BLaER1 treated with 17β-estradiol and CSF1 and Interleukin-3, amounts not matched to agents 10 nM and 100 nM (cell line): ENCODE results near the gene KCNAB1.

Source experiments
- H3K27ac ChIP-seq, 11 experiments: shearing (Covaris generic); formaldehyde crosslinking; 2 replicates each; pipeline ENCODE4 v1.8.1; 2022
- H3K27me3 ChIP-seq, 11 experiments: shearing (Covaris generic); formaldehyde crosslinking; 2 replicates each; pipeline ENCODE4 v1.8.1; 2022
- H3K36me3 ChIP-seq, 11 experiments: shearing (Covaris generic); formaldehyde crosslinking; 2 replicates each; pipeline ENCODE4 v1.8.1; 2022
- H3K4me1 ChIP-seq, 10 experiments: shearing (Covaris generic); formaldehyde crosslinking; 2 replicates each; pipeline ENCODE4 v1.8.1; 2022
- H3K4me2 ChIP-seq, 11 experiments: shearing (Covaris generic); formaldehyde crosslinking; 2 replicates each; pipeline ENCODE4 v1.8.1; 2022
- H3K4me3 ChIP-seq, 10 experiments: shearing (Covaris generic); formaldehyde crosslinking; 2 replicates each; pipeline ENCODE4 v1.8.1; 2022
- H3K9ac ChIP-seq, 11 experiments: shearing (Covaris generic); formaldehyde crosslinking; 2 replicates each; pipeline ENCODE4 v1.8.1; 2022
- H3K9me3 ChIP-seq, 11 experiments: shearing (Covaris generic); formaldehyde crosslinking; replicated peaks in 1 of 11; 2 replicates each; pipeline ENCODE4 v1.8.1; 2022
- H4K20me1 ChIP-seq, 11 experiments: shearing (Covaris generic); formaldehyde crosslinking; 2 replicates each; pipeline ENCODE4 v1.8.1; 2022
- Cebpa-rat ChIP-seq, 11 experiments: shearing (Covaris generic); IDR thresholded peaks; 2 replicates each; pipeline ENCODE4 v1.8.1; 2022

KCNAB1 gene

DNA sequence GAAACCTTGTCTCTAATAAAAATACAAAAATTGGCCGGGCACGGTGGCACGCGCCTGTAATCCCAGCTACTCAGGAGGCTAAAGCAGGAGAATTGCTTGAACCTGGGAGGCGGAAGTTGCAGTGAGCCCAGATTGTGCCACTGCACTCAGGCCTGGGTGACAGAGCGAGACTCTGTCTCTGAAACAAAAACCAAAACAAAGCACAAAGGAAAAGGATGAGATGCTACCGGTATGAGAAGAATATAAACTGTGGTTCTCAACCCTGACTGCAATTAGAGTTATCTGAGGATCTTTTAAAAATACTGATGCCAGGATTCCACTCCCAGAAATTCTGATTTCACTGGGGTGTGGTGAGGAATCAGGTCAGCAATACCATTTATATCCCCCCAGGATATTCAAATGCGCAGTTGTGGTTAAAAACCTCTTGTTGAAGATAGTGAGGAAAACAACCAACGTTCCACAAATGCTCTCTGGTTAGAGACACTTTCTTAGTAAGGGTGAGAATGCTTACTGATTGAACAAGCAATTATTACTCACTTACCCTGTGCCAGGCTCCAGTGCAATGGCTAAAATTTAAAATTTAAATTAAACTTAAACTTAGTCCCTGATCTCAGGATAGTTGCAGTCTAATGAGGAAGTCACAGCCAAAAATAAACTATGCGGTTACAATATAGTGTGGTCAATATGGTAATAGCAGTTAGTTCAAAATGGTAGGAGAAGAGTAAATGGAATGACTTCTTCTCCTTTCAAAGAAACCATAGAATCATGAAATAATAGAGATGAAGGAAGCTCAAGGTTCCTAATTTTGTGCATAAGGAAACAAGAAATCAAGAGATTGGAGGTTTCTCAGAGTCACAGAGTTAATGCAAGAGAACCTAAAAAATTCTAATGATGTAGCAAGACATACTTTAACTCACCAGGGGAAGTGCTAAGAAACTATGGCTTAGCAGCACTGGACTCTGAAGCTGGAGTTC lies 325.0 kb downstream of the KCNAB1 start:
- Histone ChIP-seq H3K4me3 (no peak overlapping the region), H4K20me1 (no peaks in the 10 kb centered on the region), H3K4me2 (peak overlapping the region; percentile 24 to 53 (median 45)), H3K27ac (no peak overlapping the region), H3K27me3 (no peaks in the 10 kb centered on the region), H3K4me1 (peaks cover 10 to 16% (median 12%) of the 10 kb centered on the region in 10 experiments; a peak in 18 of 20 replicates), H3K9me3 (no peaks in the 10 kb centered on the region), H3K36me3 (no peaks in the 10 kb centered on the region), H3K9ac (no peak overlapping the region)
- TF ChIP-seq Cebpa-rat (IDR thresholded peaks at IDR 0.05), result no peak

DNA sequence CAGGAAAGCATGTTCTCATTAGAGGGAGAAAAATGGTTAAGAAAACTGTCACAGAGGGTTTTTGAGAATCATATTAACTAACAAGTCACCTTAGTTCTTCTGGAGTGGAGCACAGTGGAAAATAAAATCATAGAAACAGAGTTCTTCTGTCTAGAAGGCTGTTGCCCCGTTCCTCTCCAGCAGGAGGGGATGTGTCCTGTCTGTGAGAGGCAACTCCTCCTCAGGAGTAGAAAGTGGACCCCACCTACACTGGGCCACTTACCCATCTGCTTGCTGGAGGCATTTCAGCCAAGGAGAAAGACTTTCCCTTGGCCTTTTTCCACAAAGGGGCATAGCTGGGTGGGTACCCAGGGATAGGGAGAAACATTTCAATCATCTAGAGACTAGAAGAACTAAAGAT lies 327.9 kb downstream of the KCNAB1 start:
- Histone ChIP-seq H3K4me2 (no peak overlapping the region), H3K4me3 (no peak overlapping the region), H3K4me1 (peaks cover 10 to 16% (median 12%) of the 10 kb centered on the region in 10 experiments; a peak in 18 of 20 replicates)

DNA sequence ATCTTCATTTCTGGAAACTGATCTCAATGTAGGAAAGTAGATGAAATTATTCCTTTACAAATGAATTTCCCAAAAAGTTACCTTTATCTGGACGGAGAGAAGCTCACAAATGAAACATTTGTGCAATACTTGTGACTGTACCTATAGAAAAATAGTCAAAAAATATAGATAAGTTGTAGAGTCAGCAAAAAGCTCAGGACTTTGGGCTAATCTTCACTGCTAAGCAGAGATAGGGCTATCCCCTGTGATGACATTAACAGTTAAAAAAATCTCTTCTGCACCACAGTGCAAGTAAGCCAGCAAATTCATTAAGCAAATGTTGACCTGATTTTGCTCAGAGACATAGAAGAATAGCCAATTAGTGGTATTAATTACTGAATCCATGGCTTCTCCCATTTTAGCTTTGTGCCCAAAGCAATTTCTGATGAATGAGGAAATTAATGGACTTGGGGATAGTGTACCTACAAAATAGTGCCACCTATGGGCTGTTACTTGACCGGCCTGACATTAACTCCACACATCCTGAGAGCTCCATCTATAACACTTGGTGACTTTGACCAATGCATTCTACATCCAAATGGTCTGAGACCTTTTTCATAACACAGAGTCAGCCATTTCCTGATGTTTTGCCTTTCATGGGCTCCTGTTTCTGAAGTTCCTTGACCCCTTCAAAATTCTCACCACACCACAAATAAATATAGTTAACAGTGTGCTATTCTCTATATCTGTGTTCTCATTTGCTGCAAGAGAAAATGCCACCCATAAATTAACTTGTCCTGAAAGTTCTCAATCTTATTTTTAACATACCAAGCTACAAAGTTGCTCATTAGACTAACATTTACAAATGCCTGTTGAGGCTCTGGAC lies 329.6 kb downstream of the KCNAB1 start:
- Histone ChIP-seq H3K36me3 (no peaks in the 10 kb centered on the region), H4K20me1 (no peaks in the 10 kb centered on the region), H3K27ac (no peak overlapping the region), H3K4me3 (no peak overlapping the region), H3K4me1 (peaks cover 10 to 16% (median 12%) of the 10 kb centered on the region in 10 experiments; a peak in 18 of 20 replicates), H3K27me3 (no peaks in the 10 kb centered on the region), H3K4me2 (no peak overlapping the region), H3K9me3 (no peaks in the 10 kb centered on the region), H3K9ac (no peak overlapping the region)
- TF ChIP-seq Cebpa-rat (IDR thresholded peaks at IDR 0.05), result no peak

More for the DNA sequence above, 327.9 kb downstream of the KCNAB1 start:
- no peaks in the 10 kb centered on the region for H3K27me3 ChIP-seq
- H4K20me1 ChIP-seq, result no peaks in the 10 kb centered on the region
- H3K9me3 ChIP-seq, result no peaks in the 10 kb centered on the region
- no peak overlapping the region for H3K9ac ChIP-seq
- no peaks in the 10 kb centered on the region for H3K36me3 ChIP-seq
- TF ChIP-seq Cebpa-rat (IDR thresholded peaks at IDR 0.05), result no peak
- H3K27ac ChIP-seq, result no peak overlapping the region

DNA sequence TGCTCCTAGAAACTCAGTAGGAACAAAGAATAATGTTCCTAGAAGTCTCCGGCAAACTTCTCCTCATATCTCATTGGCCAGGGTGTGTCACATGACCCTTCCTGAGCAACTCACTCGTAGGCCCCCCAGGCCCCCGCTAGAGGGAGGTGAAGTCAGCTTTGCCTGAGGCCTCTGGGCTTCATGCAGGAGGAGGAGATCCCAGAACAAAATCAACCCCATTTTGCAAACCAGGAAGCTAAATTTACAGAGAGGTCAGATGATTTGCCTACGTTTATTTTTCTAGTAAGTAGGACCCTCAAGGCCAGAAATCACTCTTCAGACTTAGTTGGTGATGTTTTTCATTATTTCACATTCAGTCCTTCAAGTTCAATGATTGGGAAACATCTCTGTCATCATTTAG lies 335.5 kb downstream of the KCNAB1 start:
- no peaks in the 10 kb centered on the region for H3K27me3 ChIP-seq
- no peak for TF ChIP-seq Cebpa-rat (IDR thresholded peaks at IDR 0.05)

DNA sequence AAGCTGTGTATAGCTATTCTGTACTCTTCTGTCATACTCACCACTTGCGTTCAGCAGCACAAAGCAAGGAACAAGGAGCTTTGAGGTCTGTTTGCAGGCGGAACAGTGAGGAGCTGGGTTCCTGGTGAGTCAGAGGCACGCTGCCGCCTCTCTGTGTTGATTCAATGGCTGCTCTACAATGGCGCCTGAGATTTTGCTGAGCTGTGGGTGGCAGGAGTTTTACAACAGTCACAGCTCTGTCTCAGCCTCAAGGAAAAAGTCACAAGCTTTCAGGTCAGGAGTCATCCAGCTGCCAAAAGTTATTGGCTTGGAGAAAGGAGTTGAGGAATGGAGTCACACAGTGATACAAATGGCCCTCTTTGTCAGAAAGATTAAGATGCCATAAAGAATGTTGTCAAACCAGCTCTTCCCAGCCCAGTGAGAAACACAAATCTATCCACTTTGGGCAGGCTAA lies 336.4 kb downstream of the KCNAB1 start:
- no peak overlapping the region for H3K4me2 ChIP-seq
- no peak overlapping the region for H3K9ac ChIP-seq
- no peaks in the 10 kb centered on the region for H3K36me3 ChIP-seq
- no peak overlapping the region for H3K4me3 ChIP-seq
- no peaks in the 10 kb centered on the region for H3K27me3 ChIP-seq
- H3K9me3 ChIP-seq, result no peaks in the 10 kb centered on the region
- no peak overlapping the region for H3K27ac ChIP-seq
- H4K20me1 ChIP-seq, result no peaks in the 10 kb centered on the region
- H3K4me1 ChIP-seq, result no peaks in the 10 kb centered on the region
- TF ChIP-seq Cebpa-rat (IDR thresholded peaks at IDR 0.05), result no peak

More for the DNA sequence above, 335.5 kb downstream of the KCNAB1 start:
- no peak overlapping the region for H3K27ac ChIP-seq
- H3K9ac ChIP-seq, result no peak overlapping the region
- H3K4me3 ChIP-seq, result no peak overlapping the region
- H3K4me2 ChIP-seq, result no peak overlapping the region
- no peaks in the 10 kb centered on the region for H3K36me3 ChIP-seq
- no peaks in the 10 kb centered on the region for H4K20me1 ChIP-seq
- no peaks in the 10 kb centered on the region for H3K9me3 ChIP-seq
- no peaks in the 10 kb centered on the region for H3K4me1 ChIP-seq

DNA sequence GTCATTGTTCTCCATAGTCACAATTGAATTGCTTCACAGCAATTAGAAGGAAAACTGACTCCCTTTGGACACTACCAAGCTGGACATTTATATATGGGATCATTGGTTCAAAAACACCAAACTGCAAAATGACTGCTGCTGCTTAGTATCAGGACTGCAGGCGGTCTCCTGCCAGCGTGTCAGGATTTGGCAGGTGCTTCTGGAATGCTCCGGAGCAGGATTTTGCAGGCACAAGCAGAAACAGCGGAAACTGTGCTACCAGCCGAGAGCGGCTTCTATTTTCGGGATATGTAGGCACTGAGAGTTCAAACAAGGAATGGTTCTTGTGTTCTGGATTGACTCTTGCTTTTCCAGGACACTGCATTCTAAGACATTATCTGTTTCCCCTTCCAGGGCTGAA lies 339.1 kb downstream of the KCNAB1 start:
- H3K4me1 ChIP-seq, result no peaks in the 10 kb centered on the region
- no peak overlapping the region for H3K4me2 ChIP-seq
- H4K20me1 ChIP-seq, result no peaks in the 10 kb centered on the region
- no peaks in the 10 kb centered on the region for H3K9me3 ChIP-seq
- TF ChIP-seq Cebpa-rat (IDR thresholded peaks at IDR 0.05), result no peak
- H3K4me3 ChIP-seq, result no peak overlapping the region
- H3K36me3 ChIP-seq, result no peaks in the 10 kb centered on the region
- H3K27me3 ChIP-seq, result no peaks in the 10 kb centered on the region
- H3K27ac ChIP-seq, result no peak overlapping the region
- no peak overlapping the region for H3K9ac ChIP-seq

DNA sequence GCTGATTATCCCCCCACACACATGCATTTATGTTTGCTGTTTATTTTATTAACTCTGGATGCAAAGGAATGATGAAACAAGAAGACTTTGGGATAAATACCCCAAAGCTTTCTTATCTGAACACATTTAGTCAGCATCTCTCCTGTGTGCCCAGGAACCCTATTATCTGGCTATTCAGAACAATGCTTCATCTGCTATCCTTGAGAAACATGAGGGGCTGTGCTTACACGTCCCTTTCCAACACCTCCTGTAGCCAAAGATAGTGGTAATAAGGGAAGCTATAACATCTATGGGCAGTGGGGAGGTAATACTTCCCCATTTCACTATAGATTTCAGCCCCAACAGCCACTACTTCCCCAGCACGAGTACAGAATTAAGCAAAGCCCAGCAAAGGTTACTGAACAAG lies 339.8 kb downstream of the KCNAB1 start:
- Histone ChIP-seq H3K9me3 (no peaks in the 10 kb centered on the region), H3K9ac (no peak overlapping the region), H3K27ac (no peak overlapping the region), H4K20me1 (no peaks in the 10 kb centered on the region), H3K36me3 (no peaks in the 10 kb centered on the region), H3K4me2 (no peak overlapping the region), H3K4me3 (no peak overlapping the region), H3K27me3 (no peaks in the 10 kb centered on the region), H3K4me1 (no peaks in the 10 kb centered on the region)
- no peak for TF ChIP-seq Cebpa-rat (IDR thresholded peaks at IDR 0.05)

DNA sequence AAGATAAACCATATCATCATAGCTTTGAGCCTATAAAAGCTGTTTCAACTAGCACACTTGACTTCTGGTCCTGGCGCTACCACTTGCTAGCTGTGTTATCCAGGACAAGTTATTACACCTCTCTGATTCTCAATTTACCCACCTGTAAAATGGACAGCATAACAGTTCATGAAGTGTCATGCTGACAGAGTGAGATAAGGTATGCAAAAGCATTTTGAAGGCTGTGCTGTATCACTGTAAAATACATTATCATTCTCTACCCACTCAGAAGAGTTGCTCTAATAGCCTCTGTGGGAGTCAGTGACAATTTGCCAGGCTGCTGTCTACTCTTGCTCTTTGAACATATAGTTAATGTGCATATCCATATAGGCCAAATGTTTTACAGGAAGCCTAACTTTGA lies 341.5 kb downstream of the KCNAB1 start:
- H3K4me2 ChIP-seq, result no peak overlapping the region
- H3K4me3 ChIP-seq, result no peak overlapping the region
- no peaks in the 10 kb centered on the region for H3K27me3 ChIP-seq
- H3K4me1 ChIP-seq, result no peaks in the 10 kb centered on the region
- no peak for TF ChIP-seq Cebpa-rat (IDR thresholded peaks at IDR 0.05)
- H4K20me1 ChIP-seq, result no peaks in the 10 kb centered on the region
- no peaks in the 10 kb centered on the region for H3K36me3 ChIP-seq
- H3K9ac ChIP-seq, result no peak overlapping the region
- H3K9me3 ChIP-seq, result no peaks in the 10 kb centered on the region
- no peak overlapping the region for H3K27ac ChIP-seq

DNA sequence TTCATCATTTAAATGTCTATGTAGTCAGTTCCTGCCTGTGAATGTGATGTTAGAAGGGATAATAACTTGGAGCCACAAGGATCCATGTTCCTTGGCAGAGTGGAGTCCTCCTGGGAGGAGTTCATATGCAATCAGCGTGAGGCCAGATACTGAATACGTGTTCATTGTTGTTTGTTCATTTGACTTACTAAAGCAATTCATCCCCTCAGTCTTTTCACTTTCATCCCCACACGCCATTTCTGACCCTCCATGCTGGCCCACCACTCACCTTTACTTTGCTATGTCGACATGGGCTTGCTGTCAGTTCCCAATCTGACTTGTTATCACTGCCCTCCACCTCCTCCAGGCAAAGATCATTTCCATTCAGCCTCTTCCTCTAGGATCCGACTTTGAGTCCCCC lies 342.7 kb downstream of the KCNAB1 start:
- TF ChIP-seq Cebpa-rat (IDR thresholded peaks at IDR 0.05), result no peak
- Histone ChIP-seq H4K20me1 (no peaks in the 10 kb centered on the region), H3K4me3 (no peak overlapping the region), H3K27ac (no peak overlapping the region), H3K27me3 (no peaks in the 10 kb centered on the region), H3K36me3 (no peaks in the 10 kb centered on the region), H3K4me1 (no peaks in the 10 kb centered on the region), H3K9me3 (no peaks in the 10 kb centered on the region), H3K4me2 (no peak overlapping the region), H3K9ac (no peak overlapping the region)
